Measurements from ENCODE around the gene POLD1.

Gene POLD1

GRCh38 chr19:50457300-50457699 is 73.2 kb downstream of the POLD1 start:
- no peak for DNase-seq (ENCODE audit: extremely low spot score)
- TF ChIP-seq CTCF (IDR thresholded peaks at IDR 0.05; ENCODE audit: control extremely low read depth, extremely low read depth, low read depth, missing control alignments), result no peak
- POLR2A ChIA-PET, result no interaction called here
- CTCF ChIA-PET, result interaction anchor here (1.2 to 1.5 kb wide), 4 partner anchors 9 to 464 kb away, joined by 3 to 7 read pairs (median 4); no protein-coding TSS in a partner anchor

GRCh38 chr19:50458396-50459066 is 74.4 kb downstream of the POLD1 start:
- CTCF ChIA-PET, result interaction anchor here (1.4 kb wide), 1 partner anchor 89 kb away, joined by 4 read pairs; no protein-coding TSS in a partner anchor

GRCh38 chr19:50459067-50459456 is 74.9 kb downstream of the POLD1 start:
- ChIA-PET POLR2A (interaction anchor here (0.6 kb wide), 1 partner anchor 346 kb away, joined by 5 read pairs; no protein-coding TSS in a partner anchor), CTCF (interaction anchor here (1.4 kb wide), 1 partner anchor 90 kb away, joined by 4 read pairs; no protein-coding TSS in a partner anchor)
- TF ChIP-seq CTCF (IDR thresholded peaks at IDR 0.05; ENCODE audit: control extremely low read depth, extremely low read depth, low read depth, missing control alignments), result no peak
- no peak for DNase-seq (ENCODE audit: extremely low spot score)

More at GRCh38 chr19:50458396-50459066, 74.4 kb downstream of the POLD1 start:
- POLR2A ChIA-PET, result interaction anchor here (0.6 kb wide), 1 partner anchor 346 kb away, joined by 5 read pairs; no protein-coding TSS in a partner anchor
- no peak for TF ChIP-seq CTCF (IDR thresholded peaks at IDR 0.05; ENCODE audit: control extremely low read depth, extremely low read depth, low read depth, missing control alignments)
- DNase-seq (ENCODE audit: extremely low spot score), result no peak

GRCh38 chr19:50459638-50460037 is 75.5 kb downstream of the POLD1 start:
- no peak for DNase-seq (ENCODE audit: extremely low spot score)
- CTCF ChIA-PET, result interaction anchor here (0.8 to 4.2 kb wide), 21 partner anchors 9 to 131 kb away, joined by 3 to 37 read pairs (median 6); partner anchors contain the start of genes JOSD2 and KCNC3
- TF ChIP-seq CTCF (IDR thresholded peaks at IDR 0.05; ENCODE audit: control extremely low read depth, extremely low read depth, low read depth, missing control alignments), result no peak
- POLR2A ChIA-PET, result interaction anchor here (0.6 to 0.9 kb wide), 2 partner anchors 41 to 521 kb away, joined by 3 to 4 read pairs; partner anchors contain the start of gene SPIB

GRCh38 chr19:50460161-50460765 is 76.1 kb downstream of the POLD1 start:
- TF ChIP-seq CTCF (IDR thresholded peaks at IDR 0.05; ENCODE audit: control extremely low read depth, extremely low read depth, low read depth, missing control alignments), result peak; percentile 21
- peak; percentile 87 for DNase-seq (ENCODE audit: extremely low spot score)
- POLR2A ChIA-PET, result interaction anchor here (0.5 to 0.9 kb wide), 4 partner anchors 42 to 521 kb away, joined by 3 to 4 read pairs (median 3); partner anchors contain the start of gene SPIB
- CTCF ChIA-PET, result interaction anchor here (0.7 to 4.2 kb wide), 38 partner anchors 9 to 143 kb away, joined by 3 to 37 read pairs (median 5); partner anchors contain the start of genes JOSD2, KCNC3, NR1H2 and SPIB

All from GM10248 (cell line).